ENCODE results near the gene PRPF38B. TPM values are rescaled to one million over a fixed set of nuclear protein-coding genes. Genes with fewer than 3 reads are reported as not detected.

The PRPF38B gene
- total and polyA plus RNA-seq, 2 of the 8 experiments (the other 6 are each of a cell fraction or from before 2014, with no cell fraction given) = 16.6 to 50.6 TPM

DNA sequence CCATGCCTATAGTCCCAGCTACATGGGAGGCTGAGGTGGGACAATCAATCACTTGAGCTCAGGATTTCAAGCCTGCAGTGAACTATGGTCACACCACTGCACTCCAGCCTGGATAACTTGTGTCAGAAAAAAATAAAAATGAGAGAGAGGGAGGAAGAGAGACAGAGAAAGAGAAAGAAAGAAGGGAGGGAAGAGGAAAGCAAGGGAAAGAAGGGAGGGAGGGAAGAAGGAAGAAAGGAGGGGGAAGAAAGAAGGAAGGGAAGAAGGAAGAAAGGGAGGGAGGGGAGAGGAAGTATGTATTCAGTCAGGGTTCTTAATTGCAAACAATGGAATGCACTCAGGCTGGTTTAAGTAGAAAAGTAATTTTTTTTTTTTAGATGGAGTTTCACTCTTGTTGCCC is 23.3 kb upstream of the PRPF38B start (continued):
- TF ChIP-seq RXRA (IDR thresholded peaks at IDR 0.05; ENCODE audit: insufficient read depth, low read depth, low read length) (no peak), GTF2F1 (IDR thresholded peaks at IDR 0.05; ENCODE audit: borderline replicate concordance, low read depth, low read length) (no peak), KDM1A (IDR thresholded peaks at IDR 0.05; ENCODE audit: borderline replicate concordance, low read length) (no peak), ZNF274 (IDR thresholded peaks at IDR 0.05; ENCODE audit: borderline replicate concordance, extremely low read depth, low read length) (no peak), TAF7 (optimal IDR thresholded peaks at IDR 0.05; ENCODE audit: borderline replicate concordance, low read depth, low read length) (no peak), RAD21 (IDR thresholded peaks at IDR 0.05 in 1 of 2, conservative IDR thresholded peaks at IDR 0.05 in 1 of 2; ENCODE audit: low read depth in 2 of 2, low read length in 2 of 2) (no peak)
- TF ChIP-seq, protein P1, sequence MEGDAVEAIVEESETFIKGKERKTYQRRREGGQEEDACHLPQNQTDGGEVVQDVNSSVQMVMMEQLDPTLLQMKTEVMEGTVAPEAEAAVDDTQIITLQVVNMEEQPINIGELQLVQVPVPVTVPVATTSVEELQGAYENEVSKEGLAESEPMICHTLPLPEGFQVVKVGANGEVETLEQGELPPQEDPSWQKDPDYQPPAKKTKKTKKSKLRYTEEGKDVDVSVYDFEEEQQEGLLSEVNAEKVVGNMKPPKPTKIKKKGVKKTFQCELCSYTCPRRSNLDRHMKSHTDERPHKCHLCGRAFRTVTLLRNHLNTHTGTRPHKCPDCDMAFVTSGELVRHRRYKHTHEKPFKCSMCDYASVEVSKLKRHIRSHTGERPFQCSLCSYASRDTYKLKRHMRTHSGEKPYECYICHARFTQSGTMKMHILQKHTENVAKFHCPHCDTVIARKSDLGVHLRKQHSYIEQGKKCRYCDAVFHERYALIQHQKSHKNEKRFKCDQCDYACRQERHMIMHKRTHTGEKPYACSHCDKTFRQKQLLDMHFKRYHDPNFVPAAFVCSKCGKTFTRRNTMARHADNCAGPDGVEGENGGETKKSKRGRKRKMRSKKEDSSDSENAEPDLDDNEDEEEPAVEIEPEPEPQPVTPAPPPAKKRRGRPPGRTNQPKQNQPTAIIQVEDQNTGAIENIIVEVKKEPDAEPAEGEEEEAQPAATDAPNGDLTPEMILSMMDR (IDR thresholded peaks at IDR 0.05; ENCODE audit: control extremely low read depth in 1 of 3, insufficient read depth in 1 of 3, low read depth in 1 of 3, low read length in 3 of 3) = no peak

Measured in H1 (cell line).